HUES6 (cell line): ENCODE measurements around the gene RRP36.
A peak's percentile ranks its signal among the peaks of the same experiment; 100 is the strongest.

Source experiments
- H3K27ac ChIP-seq: 2 replicates; pipeline ENCODE4 v1.7.0; 2013; ENCODE audit warnings: low read depth, mild to moderate bottlenecking, low read length, inconsistent platforms
- H3K27me3 ChIP-seq: 2 replicates; pipeline ENCODE4 v1.6.1; 2013; ENCODE audit warnings: low read length; ENCODE audit not compliant: control insufficient read depth, insufficient read depth
- H3K36me3 ChIP-seq: 2 replicates; pipeline ENCODE4 v1.6.1; 2013; ENCODE audit warnings: low read length; ENCODE audit not compliant: control insufficient read depth, insufficient read depth
- H3K4me1 ChIP-seq: 2 replicates; pipeline ENCODE4 v1.6.1; 2013; ENCODE audit warnings: low read length; ENCODE audit not compliant: control insufficient read depth, insufficient read depth
- H3K4me3 ChIP-seq: 2 replicates; pipeline ENCODE4 v1.5.1; 2013; ENCODE audit warnings: low read depth, low read length
- H3K9ac ChIP-seq: one replicate; pipeline ENCODE4 v1.6.1; 2013; ENCODE audit warnings: mild to moderate bottlenecking, low read length
- H3K9me3 ChIP-seq: 2 replicates; pipeline ENCODE4 v1.6.1; 2013; ENCODE audit warnings: low read depth, low read length; ENCODE audit not compliant: control insufficient read depth, insufficient read depth

RRP36 gene

DNA sequence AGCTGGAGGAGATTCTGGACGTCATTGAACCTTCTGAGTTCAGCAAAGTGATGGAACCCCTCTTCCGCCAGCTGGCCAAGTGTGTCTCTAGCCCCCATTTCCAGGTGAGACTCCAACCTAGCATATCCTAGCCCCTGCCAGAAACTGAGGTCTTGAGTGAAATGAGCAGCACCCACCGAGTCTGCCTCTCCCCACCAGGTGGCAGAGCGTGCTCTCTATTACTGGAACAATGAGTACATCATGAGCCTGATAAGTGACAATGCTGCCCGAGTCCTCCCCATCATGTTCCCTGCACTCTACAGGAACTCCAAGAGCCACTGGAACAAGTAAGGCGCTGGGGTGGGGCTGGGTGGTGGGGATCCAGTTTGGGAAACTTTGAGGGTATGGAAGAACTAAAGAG is 12.3 kb upstream of the RRP36 start:
- Histone ChIP-seq H3K4me3 (no peak overlapping the region), H3K27ac (no peak overlapping the region), H3K9me3 (no peaks in the 10 kb centered on the region), H3K36me3 (peaks cover 67% of the 10 kb centered on the region), H3K27me3 (no peaks in the 10 kb centered on the region), H3K9ac (no peak overlapping the region), H3K4me1 (peaks cover 8% of the 10 kb centered on the region)

GRCh38 chr6:43011207-43011606 is 10.2 kb upstream of the RRP36 start:
- peaks cover 63% of the 10 kb centered on the region for H3K36me3 ChIP-seq
- H3K9ac ChIP-seq = no peak overlapping the region
- H3K27me3 ChIP-seq = no peaks in the 10 kb centered on the region

DNA sequence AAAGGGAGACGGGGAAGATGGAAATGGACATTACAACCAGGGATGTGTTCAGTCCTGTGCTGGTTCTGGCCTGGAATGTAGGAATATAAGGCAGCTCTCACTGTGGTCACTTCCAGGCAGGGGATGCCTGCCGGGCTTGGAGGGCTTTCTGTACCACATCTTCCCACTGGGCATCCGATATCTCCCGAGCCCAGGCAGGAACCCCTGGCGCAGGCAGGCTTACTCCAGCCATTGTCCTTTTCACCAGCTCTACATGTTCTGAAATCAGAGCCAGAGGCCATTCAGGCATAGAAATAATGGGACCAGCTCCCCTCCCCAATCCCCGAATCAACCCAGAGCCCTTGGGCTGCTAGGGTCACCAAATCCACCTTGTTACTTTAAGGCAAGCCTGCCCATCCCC is 9.1 kb upstream of the RRP36 start:
- no peak overlapping the region for H3K27ac ChIP-seq
- peak overlapping the region; percentile 12 for H3K9ac ChIP-seq
- peaks cover 8% of the 10 kb centered on the region for H3K4me1 ChIP-seq
- H3K4me3 ChIP-seq = peak overlapping the region; percentile 62
- peaks cover 58% of the 10 kb centered on the region for H3K36me3 ChIP-seq
- no peaks in the 10 kb centered on the region for H3K27me3 ChIP-seq
- no peaks in the 10 kb centered on the region for H3K9me3 ChIP-seq

More at GRCh38 chr6:43011207-43011606, 10.2 kb upstream of the RRP36 start:
- Histone ChIP-seq H3K27ac (no peak overlapping the region), H3K4me3 (no peak overlapping the region), H3K9me3 (no peaks in the 10 kb centered on the region), H3K4me1 (peaks cover 8% of the 10 kb centered on the region)

DNA sequence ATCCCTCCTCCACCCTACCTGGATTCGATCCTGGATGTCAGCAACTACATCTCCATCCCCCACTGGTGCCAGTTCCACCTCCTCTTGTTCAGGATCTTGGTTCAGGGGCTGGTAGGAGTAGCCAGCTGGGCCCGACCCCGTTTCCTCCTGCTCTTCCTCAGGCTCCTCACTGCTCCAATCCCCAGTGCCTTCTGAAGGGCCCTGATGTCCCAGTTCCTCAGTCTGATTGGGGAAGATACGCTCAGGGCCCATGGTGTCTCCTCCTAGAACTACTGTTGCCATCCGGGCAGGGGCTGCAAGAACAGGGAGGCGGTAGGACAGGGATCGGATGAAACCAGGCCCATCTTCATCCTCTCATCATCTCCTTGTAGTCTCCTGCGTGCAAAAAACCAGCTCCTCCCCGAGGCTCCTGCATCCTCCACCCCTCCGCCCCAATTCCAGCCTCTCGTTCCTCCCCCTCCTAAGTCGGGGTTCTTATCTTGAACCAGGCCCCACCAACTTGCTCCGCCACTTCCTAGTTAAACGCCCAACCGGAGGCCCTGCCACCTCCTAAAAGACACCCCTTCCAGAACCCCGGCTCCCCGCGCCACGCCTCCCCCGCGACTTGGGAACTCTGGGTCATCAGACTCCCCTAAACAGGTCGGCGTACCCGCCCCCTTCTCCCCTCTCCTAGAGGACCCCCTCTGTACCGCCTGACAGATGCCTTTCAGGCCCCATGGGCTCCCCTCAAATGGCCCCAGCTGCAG is 8.2 kb upstream of the RRP36 start:
- no peaks in the 10 kb centered on the region for H3K9me3 ChIP-seq
- H3K27ac ChIP-seq = no peak overlapping the region
- peak overlapping the region; percentile 41 for H3K9ac ChIP-seq
- no peaks in the 10 kb centered on the region for H3K27me3 ChIP-seq
- H3K36me3 ChIP-seq = peaks cover 54% of the 10 kb centered on the region
- peak overlapping the region; percentile 62 for H3K4me3 ChIP-seq
- peaks cover 8% of the 10 kb centered on the region for H3K4me1 ChIP-seq

DNA sequence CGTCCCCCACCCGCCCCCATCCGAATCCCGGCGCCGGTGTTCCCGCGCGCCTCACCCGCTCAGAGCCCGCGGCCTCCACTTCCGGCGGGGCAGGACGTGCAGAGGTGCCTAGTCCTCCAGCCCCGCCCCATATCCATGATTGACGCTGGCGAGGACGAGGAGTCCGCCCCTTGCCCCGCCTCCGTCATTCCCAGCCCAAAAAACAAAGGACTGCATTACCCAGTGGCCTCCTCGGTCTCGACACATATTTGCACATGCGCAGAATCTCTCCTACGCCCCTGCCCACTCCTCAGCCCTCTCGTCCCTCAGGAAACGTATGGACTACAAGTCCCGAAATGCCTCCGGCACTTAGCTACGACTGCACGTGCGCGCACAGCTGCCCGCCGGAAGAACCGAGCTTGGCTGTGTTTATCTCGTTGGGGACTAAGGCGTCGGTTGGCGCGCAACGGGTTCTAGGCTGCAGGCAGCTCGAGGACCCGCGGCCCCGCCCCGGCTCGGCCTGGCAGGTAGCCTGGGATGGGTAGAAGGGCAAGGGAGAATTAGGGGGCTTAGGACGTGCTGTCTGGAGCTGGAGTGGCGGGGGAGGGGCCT is 7.5 kb upstream of the RRP36 start, which contains the start of the genes KLHDC3 and MEA1:
TSS of gene KLHDC3 (plus strand) at position 407 of the 591 bp plus-strand sequence. CDS start 2,944 bp downstream, outside the sequence.
TSS of gene MEA1 (minus strand) at position 104 of the 591 bp plus-strand sequence. CDS start 133 bp downstream, outside the sequence.
- H3K4me1 ChIP-seq = peaks cover 8% of the 10 kb centered on the region
- H3K27me3 ChIP-seq = no peaks in the 10 kb centered on the region
- H3K27ac ChIP-seq = no peak within 1 kb of the TSS; the same call in 1 of the 2 replicates
- peak within 1 kb of the TSS; percentile 93 for H3K4me3 ChIP-seq
- H3K36me3 ChIP-seq = peaks cover 52% of the 10 kb centered on the region
- peak within 1 kb of the TSS; percentile 84 for H3K9ac ChIP-seq
- no peaks in the 10 kb centered on the region for H3K9me3 ChIP-seq

DNA sequence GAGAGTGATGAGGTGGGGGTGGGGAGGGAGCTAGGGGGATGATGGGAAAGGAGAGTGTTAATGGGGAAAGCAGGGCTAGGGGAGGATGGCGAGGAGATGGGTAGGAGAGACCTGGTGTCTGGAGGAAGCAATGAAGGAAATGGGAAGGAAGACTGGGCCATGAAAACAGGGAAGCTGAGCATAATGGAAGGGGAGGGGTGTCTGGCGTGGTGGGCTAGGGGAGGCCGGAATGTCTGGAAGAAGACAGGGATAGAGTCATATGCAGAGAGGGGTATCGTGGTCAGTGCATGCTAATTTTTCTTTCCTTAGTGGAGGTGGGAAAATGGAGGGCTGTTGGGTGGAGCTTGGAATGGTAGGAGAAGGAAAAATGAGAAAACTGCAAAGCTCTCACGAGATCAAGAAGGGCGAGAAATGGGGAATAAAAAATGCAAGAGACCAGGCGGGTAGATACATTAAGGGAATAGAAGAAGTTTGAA is 7.0 kb upstream of the RRP36 start:
- peaks cover 8% of the 10 kb centered on the region for H3K4me1 ChIP-seq
- H3K9ac ChIP-seq = peak overlapping the region; percentile 84
- peak overlapping the region; percentile 93 for H3K4me3 ChIP-seq
- H3K27ac ChIP-seq = no peak overlapping the region; the same call in 1 of the 2 replicates
- no peaks in the 10 kb centered on the region for H3K27me3 ChIP-seq
- no peaks in the 10 kb centered on the region for H3K9me3 ChIP-seq
- H3K36me3 ChIP-seq = peaks cover 52% of the 10 kb centered on the region

- peaks cover 13% of the 10 kb centered on the region for H3K4me1 ChIP-seq
- H3K27ac ChIP-seq = no peak overlapping the region
- peaks cover 41% of the 10 kb centered on the region for H3K36me3 ChIP-seq
- H3K9me3 ChIP-seq = no peaks in the 10 kb centered on the region
- no peaks in the 10 kb centered on the region for H3K27me3 ChIP-seq
- H3K4me3 ChIP-seq = no peak overlapping the region
- H3K9ac ChIP-seq = no peak overlapping the region
Observed at GRCh38 chr6:43016176-43016942, 5.1 kb upstream of the RRP36 start.

- Histone ChIP-seq H3K9me3 (no peaks in the 10 kb centered on the region), H3K9ac (no peak overlapping the region), H3K4me1 (peaks cover 13% of the 10 kb centered on the region), H3K27ac (no peak overlapping the region), H3K27me3 (no peaks in the 10 kb centered on the region), H3K4me3 (no peak overlapping the region), H3K36me3 (peaks cover 36% of the 10 kb centered on the region)
Observed at GRCh38 chr6:43016943-43017334, 4.5 kb upstream of the RRP36 start.

DNA sequence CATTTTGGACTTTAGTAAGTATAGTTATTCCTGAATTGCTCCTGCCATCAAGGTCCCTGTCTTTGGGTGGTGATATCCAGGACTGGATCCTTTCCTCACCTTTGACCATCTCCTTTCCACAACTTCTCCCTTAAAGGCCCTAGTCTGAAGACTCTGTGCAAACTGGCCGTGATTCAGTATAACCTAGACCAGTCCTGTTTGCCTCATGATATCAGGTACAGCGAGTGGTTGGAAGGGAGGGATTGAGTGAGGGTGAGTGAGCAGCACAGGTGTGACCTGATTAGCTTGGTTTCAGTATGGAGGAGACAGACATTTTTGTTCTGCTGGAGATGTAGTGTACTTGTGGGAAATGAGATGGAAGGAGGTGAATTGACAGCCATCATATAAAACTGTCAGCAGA is 2.3 kb upstream of the RRP36 start:
- H3K4me1 ChIP-seq = peaks cover 5% of the 10 kb centered on the region; the same call in 1 of the 2 replicates
- H3K27me3 ChIP-seq = no peaks in the 10 kb centered on the region
- H3K9ac ChIP-seq = no peak overlapping the region
- peaks cover 32% of the 10 kb centered on the region for H3K36me3 ChIP-seq
- no peak overlapping the region for H3K27ac ChIP-seq
- H3K4me3 ChIP-seq = no peak overlapping the region
- H3K9me3 ChIP-seq = no peaks in the 10 kb centered on the region

DNA sequence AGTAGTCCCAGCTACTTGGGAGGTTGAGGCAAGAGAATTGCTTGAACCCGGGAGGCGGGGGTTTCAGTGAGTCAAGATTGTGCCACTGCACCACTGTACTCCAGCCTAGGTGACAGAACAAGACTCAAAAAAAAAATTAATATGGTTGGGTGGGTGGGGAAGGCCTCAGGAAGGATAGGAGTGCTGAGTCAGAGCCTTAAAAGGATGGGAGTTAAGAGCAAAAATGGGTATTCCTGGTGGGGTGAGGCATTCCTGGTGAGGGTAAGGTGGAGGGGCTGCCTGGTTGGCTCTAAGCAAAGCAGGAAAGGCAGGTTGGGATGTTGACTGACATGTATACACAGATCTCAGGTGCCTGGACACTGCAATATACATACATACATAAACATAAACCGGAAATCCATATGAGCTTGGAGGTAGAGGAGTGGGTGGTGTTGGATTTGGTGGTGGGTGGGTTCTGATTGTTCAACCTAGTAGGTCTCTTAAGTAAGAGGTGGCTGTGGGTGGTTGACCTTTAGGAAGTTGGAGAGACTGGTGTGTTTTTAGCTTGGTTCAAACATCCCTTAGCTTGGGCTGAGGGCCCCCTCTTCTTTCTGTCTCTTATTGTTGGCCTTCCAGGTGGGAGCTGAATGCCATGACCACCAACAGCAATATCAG is 1.2 kb upstream of the RRP36 start:
- H3K9ac ChIP-seq = peak overlapping the region; percentile 39
- no peak overlapping the region for H3K27ac ChIP-seq
- H3K9me3 ChIP-seq = no peaks in the 10 kb centered on the region
- H3K36me3 ChIP-seq = peaks cover 42% of the 10 kb centered on the region
- H3K4me1 ChIP-seq = peaks cover 5% of the 10 kb centered on the region; the same call in 1 of the 2 replicates
- no peaks in the 10 kb centered on the region for H3K27me3 ChIP-seq
- H3K4me3 ChIP-seq = 0 out of 2 replicates have a peak overlapping the region, but pooled peaks have one; percentile 93
